Measurements from ENCODE around the gene TMEM39B.
A peak's percentile ranks its signal among the peaks of the same experiment; 100 is the strongest.
"Not testable (repeated sequence)": the region's sequence is repeated elsewhere in the genome, so short reads cannot be mapped to it uniquely, and the experiment has no call there.

The TMEM39B gene

GRCh38 chr1:32072622-32073298 is at the start of gene TMEM39B:
TMEM39B (plus strand) TSS chr1:32072939; CDS start chr1:32073048, 109 bp downstream.
- DNase-seq: peak; percentile 85

DNA sequence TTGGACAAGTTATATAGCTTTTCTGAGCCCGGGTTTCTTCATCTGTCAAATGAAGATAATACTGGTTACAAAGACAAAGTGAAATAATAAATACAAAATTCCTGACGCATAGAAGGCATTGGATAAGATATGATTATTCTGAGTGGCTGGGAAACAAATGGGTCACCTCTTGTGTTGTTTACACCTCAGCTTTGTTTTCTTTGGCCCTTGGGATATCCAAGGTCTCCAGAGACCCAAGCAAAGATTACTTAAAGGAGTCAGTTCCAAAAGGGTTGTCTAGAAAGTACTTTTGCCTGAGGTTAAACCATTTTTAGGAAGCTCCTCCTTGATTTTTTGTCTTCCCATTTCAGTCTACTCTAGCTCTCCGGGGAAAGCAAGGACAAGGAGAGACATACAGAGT is 49.4 kb upstream of the TMEM39B start:
- no peak for DNase-seq

- DNase-seq: no peak
Observed at GRCh38 chr1:32025515-32025914, 47.2 kb upstream of the TMEM39B start.

- peak; percentile 37 for DNase-seq
Observed at GRCh38 chr1:32028746-32029145, 44.0 kb upstream of the TMEM39B start.

GRCh38 chr1:32031578-32032274 is 41.0 kb upstream of the TMEM39B start:
- DNase-seq: peak; percentile 31

DNA sequence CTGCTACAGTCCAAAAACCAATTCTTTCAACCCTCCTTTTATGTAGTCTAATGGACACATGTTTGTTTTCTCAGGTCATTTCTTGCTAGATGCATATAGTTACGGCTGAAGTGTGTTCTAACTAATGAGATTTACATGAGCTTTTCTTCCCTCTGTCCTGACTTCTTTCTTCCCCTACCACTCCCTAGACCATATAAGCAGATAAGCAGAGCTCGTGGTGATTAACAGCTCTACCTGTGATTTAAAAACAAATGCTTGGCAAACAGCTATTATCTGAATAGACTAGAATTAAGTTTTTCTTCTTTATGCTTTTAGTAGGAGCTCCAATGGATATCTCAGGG is 40.5 kb upstream of the TMEM39B start:
- no peak for DNase-seq

- no peak for DNase-seq
Observed at GRCh38 chr1:32035119-32035518, 37.6 kb upstream of the TMEM39B start.

- DNase-seq: no peak
Observed at GRCh38 chr1:32040711-32041110, 32.0 kb upstream of the TMEM39B start.

DNA sequence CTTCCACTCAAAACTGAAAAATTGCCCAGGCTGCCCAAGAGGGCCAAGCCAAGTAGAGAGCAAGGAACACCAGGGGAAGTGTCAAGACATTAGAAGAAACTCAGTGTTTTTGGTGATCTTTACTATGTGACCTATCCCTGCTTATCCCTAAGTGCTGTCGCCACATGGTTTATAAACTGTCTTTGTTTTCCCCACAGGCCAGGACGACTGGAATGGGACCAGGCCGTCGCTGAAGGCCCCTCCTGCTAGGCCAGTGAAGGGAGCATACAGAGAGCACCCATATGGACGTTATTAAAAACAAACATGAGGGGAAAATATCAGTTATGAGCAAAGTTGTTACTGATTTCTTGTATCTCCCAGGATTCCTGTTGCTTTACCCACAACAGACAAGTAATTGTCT is 30.4 kb upstream of the TMEM39B start:
- no peak for DNase-seq

- DNase-seq: no peak
Observed at GRCh38 chr1:32044234-32044633, 28.5 kb upstream of the TMEM39B start.

DNA sequence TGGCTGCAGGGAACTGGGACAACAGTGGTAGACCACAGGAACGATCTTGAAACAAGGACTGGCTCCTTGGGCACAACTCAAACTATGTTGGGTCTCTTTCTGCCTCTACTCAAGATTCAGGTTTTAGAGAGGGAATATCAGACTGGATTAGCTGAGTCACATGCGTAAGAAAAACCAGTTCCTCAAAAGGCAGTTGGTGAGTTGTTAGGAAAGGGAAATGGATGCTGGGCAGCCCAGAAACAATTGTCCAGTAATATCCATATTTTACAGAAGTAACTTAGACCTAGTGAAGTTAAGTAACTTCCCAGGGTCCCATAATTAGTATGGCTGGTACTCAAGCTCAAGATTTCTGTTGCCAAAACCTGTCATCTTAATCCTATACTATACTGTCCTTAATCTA is 27.0 kb upstream of the TMEM39B start:
- no peak for DNase-seq

DNA sequence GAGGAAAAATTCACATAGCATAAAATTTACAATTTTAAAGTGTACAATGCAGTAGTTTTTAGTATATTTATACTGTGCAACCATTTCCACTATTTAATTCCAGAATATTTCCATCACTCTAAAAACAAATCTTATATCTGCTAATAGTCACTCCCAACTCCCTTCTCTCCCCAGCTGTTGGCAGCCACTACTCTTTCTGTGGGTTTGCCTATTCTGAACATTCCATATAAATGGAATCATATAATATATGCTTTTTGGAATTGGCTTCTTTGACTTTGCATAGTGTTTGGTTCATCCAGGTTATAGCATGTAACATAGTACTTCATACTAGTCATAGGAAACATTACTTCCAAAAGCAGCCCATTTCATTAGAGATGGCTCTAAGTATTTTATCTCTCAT is 25.0 kb upstream of the TMEM39B start:
- no peak for DNase-seq

DNA sequence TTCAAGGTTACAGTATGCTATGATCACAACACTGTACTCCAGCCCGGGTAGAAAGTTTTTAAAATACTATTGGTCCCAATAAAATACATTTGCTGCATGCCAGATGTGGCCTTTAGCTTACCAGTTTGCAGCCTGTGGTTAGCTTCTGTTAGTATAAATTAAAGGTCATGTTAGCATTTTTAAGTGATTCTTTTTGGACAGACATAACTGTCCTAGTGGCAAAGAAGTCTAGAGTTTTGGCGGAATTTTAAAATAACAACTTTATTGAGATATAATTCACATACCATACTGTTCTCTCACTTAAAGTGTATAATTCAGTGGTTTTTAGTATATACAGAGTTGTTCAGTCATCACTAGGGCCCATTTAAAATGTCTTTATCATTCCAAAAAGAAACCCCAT is 24.3 kb upstream of the TMEM39B start:
- DNase-seq: no peak

GRCh38 chr1:32051706-32052105 is 21.0 kb upstream of the TMEM39B start:
- DNase-seq: no peak

GRCh38 chr1:32052887-32053286 is 19.9 kb upstream of the TMEM39B start:
- peak; percentile 17 for DNase-seq

DNA sequence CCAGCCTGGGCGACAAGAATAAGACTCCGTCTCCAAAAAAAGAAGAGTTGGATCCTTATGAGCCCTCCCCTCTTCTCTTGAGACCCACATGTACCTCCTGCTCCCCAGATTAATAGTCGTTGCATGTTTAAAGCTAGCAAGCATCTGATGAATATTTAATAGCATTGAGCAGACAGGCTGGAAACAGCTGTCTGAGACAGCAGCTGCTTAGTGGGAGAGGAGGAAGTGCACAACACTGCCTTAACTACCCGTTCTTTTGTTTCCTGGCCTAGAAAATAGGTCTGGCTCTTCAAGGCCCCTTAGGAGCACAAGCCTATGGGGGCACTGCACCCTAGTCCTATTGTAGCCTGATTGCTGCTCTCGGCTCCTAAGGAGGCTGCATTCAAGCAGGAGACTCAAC is 17.3 kb upstream of the TMEM39B start:
- no peak for DNase-seq

DNA sequence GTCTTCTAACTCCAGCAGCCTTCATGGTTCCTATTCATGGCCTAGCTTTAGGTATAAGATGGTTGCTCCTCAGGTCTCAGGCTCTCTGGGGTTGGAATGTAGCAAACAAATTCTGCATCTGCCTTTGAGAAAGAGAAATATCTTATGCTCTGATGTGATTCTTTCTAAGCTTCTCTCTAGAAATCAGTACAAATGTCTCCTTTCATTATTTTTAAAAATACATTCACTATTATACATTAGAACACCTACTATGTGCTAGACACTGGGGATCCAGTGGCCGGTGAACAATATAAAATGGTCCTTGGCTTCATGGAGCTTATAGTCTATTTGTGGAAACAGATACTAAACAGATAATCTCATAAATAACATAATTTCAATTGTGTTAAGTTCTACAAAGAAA is 16.1 kb upstream of the TMEM39B start:
- DNase-seq: no peak

- DNase-seq: no peak
Observed at GRCh38 chr1:32060914-32061313, 11.8 kb upstream of the TMEM39B start.

DNA sequence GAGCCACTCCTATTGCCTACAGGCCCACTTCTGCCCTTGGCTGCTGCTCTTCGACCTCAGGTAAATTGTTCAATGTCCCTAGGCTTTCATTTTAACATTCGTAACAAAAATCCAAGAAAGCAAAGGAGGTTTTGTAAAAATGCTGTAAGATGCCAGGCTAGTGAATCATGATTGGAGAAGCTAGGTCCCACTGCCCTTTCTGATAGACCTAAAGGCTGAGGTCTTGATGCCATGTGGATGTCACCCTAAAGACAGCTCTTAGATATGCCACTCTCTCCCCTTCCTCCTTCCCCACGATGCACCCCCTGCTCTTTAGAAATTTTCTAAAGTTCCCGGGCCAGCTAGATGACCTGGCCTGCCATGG is 9.9 kb upstream of the TMEM39B start:
- no peak for DNase-seq

DNA sequence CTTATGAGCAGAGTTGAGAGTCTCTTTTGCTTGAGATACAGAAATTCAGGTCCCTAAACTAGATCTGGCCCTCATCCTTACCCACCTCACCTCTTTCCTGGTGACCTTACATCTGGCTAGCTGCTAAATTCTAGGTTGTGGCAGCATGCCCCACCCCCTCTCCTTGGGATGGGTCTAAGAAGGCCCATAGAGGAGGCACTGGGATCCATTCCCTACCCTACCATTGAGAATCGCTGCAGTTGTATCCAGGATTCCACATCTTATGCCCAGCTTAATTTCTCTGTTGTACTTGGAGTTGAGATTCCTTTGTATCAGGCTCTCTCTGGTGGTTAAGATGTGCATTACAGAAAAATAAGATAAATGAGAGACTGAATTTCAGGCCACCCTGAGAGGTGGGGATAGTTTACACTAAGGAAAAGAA is 9.5 kb upstream of the TMEM39B start:
- peak; percentile 73 for DNase-seq

DNA sequence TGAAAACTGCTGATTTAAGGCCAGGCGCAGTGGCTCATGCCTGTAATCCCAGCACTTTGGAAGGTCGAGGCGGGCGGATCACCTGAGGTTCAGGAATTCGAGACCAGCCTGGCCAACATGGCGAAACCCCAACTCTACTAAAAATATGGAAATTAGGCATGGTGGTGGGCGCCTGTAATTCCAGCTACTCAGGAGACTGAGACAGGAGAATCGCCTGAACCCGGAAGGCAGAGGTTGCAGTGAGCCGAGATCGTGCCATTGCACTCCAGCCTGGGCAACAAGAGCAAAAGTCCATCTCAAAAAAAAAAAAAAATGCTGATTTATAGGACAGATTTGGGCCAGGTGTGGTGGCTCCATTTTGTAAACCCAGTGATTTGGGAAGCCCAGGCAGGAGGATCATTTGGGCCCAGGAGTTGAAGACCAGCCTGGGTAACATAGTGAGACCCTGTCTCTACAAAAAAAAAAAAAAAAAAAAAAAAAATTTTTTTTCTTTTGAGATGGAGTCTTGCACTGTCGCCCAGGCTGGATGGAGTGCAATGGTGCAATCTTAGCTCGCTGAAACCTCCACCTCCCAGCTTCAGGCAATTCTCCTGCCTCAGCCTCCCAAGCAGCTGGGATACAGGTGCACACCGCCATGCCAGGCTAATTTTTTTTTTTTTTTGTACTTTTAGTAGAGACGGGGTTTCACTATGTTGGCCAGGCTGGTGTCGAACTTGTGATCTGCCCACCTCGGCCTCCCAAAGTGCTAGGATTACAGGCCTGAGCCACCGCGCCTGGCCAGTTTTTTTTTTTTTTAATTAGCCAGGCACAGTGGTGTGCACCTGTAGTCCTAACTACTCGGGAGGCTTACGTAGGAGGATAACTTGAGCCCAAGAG is 6.9 kb upstream of the TMEM39B start:
- DNase-seq: not testable (repeated sequence)

GRCh38 chr1:32066489-32066873 is 6.3 kb upstream of the TMEM39B start:
- peak; percentile 18 for DNase-seq

GRCh38 chr1:32068957-32069588 is 3.7 kb upstream of the TMEM39B start:
- DNase-seq: peak; percentile 64
